Measurements from ENCODE around the gene DCAF11. TPM values are rescaled to one million over a fixed set of nuclear protein-coding genes. Genes with fewer than 3 reads are reported as not detected.

Gene DCAF11
- total and polyA plus RNA-seq, 2 of the 13 experiments (the other 11 are each of a cell fraction or from before 2014, with no cell fraction given), result 150 to 257 TPM

DNA sequence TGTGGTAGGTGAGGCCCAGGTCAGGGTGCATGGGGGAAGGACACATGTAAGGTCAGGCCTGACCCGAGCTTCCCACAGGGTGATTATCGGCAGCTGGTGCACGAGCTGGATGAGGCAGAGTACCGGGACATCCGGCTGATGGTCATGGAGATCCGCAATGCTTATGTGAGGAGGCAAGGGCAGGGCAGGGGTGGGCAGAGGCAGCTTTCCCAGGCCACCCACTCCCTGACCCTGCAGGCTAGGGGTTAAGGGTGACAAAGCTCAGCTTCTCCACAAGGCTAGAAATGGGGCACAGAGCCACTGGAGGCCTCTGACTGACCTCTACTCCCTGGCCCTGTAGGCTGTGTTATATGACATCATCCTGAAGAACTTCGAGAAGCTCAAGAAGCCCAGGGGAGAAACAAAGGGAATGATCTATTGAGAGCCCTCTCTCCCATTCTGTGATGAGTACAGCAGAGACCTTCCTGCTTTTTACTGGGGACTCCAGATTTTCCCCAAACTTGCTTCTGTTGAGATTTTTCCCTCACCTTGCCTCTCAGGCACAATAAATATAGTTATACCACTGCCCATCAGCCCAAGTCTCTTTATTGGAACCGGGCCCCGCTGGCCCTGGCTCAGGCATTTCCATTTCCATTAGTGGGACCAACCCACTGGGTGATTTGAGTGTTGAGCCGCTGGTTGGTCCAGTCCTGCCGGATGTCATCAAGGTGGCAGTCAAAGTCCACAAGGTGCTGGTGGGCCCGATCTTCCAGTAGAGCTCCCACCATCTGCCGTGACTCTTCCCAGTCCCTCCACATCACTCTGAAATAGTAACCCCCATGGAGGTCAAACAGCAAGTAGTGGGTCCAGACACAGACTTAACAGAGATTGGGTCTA is 24.1 kb downstream of the DCAF11 start (continued):
- TF ChIP-seq, protein P1, sequence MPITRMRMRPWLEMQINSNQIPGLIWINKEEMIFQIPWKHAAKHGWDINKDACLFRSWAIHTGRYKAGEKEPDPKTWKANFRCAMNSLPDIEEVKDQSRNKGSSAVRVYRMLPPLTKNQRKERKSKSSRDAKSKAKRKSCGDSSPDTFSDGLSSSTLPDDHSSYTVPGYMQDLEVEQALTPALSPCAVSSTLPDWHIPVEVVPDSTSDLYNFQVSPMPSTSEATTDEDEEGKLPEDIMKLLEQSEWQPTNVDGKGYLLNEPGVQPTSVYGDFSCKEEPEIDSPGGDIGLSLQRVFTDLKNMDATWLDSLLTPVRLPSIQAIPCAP (CRISPR knock-in tag; IDR thresholded peaks at IDR 0.05; ENCODE audit: low read depth), result no peak
- TF ChIP-seq TAF1 (CRISPR knock-in tag; IDR thresholded peaks at IDR 0.05) (no peak), ZNF329 (CRISPR knock-in tag; IDR thresholded peaks at IDR 0.05; ENCODE audit: low read depth) (no peak), RAD21 (CRISPR knock-in tag; IDR thresholded peaks at IDR 0.05) (no peak), ZNF616 (CRISPR knock-in tag; IDR thresholded peaks at IDR 0.05; ENCODE audit: low read depth) (no peak), ZNF83 (CRISPR knock-in tag; IDR thresholded peaks at IDR 0.05; ENCODE audit: borderline replicate concordance) (no peak), ARNTL (CRISPR knock-in tag; IDR thresholded peaks at IDR 0.05) (0 out of 2 replicates have a peak, but pooled peaks have one; percentile 41), ZNF547 (CRISPR knock-in tag; IDR thresholded peaks at IDR 0.05) (peak; percentile 41; the same call in 1 of the 2 replicates), PCBP2 (optimal IDR thresholded peaks at IDR 0.05; ENCODE audit: low read depth, low read length, poor library complexity, severe bottlenecking) (no peak), ZNF816 (CRISPR knock-in tag; IDR thresholded peaks at IDR 0.05; ENCODE audit: borderline replicate concordance) (no peak), ZNF652 (CRISPR knock-in tag; IDR thresholded peaks at IDR 0.05; ENCODE audit: borderline replicate concordance, low read depth) (no peak), KLF13 (CRISPR knock-in tag; IDR thresholded peaks at IDR 0.05) (no peak), SMARCE1 (IDR thresholded peaks at IDR 0.05; ENCODE audit: borderline replicate concordance) (no peak), ARNT (IDR thresholded peaks at IDR 0.05) (no peak), MAF1 (CRISPR knock-in tag; IDR thresholded peaks at IDR 0.05; ENCODE audit: borderline replicate concordance) (no peak), AGO2 (optimal IDR thresholded peaks at IDR 0.05; ENCODE audit: low read depth, low read length) (peak; percentile 86), ZSCAN31 (CRISPR knock-in tag; IDR thresholded peaks at IDR 0.05; ENCODE audit: low read depth) (no peak), ZNF232 (CRISPR knock-in tag; IDR thresholded peaks at IDR 0.05; ENCODE audit: borderline replicate concordance) (no peak; the same call in 1 of the 2 replicates), GATAD2A (CRISPR knock-in tag; IDR thresholded peaks at IDR 0.05) (no peak), AKAP8 (CRISPR knock-in tag; IDR thresholded peaks at IDR 0.05) (0 out of 2 replicates have a peak, but pooled peaks have one; percentile 13)
- TF ChIP-seq, protein P2, sequence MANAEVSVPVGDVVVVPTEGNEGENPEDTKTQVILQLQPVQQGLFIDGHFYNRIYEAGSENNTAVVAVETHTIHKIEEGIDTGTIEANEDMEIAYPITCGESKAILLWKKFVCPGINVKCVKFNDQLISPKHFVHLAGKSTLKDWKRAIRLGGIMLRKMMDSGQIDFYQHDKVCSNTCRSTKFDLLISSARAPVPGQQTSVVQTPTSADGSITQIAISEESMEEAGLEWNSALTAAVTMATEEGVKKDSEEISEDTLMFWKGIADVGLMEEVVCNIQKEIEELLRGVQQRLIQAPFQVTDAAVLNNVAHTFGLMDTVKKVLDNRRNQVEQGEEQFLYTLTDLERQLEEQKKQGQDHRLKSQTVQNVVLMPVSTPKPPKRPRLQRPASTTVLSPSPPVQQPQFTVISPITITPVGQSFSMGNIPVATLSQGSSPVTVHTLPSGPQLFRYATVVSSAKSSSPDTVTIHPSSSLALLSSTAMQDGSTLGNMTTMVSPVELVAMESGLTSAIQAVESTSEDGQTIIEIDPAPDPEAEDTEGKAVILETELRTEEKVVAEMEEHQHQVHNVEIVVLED (CRISPR knock-in tag; IDR thresholded peaks at IDR 0.05; ENCODE audit: borderline replicate concordance), result no peak
- TF ChIP-seq, protein P3, sequence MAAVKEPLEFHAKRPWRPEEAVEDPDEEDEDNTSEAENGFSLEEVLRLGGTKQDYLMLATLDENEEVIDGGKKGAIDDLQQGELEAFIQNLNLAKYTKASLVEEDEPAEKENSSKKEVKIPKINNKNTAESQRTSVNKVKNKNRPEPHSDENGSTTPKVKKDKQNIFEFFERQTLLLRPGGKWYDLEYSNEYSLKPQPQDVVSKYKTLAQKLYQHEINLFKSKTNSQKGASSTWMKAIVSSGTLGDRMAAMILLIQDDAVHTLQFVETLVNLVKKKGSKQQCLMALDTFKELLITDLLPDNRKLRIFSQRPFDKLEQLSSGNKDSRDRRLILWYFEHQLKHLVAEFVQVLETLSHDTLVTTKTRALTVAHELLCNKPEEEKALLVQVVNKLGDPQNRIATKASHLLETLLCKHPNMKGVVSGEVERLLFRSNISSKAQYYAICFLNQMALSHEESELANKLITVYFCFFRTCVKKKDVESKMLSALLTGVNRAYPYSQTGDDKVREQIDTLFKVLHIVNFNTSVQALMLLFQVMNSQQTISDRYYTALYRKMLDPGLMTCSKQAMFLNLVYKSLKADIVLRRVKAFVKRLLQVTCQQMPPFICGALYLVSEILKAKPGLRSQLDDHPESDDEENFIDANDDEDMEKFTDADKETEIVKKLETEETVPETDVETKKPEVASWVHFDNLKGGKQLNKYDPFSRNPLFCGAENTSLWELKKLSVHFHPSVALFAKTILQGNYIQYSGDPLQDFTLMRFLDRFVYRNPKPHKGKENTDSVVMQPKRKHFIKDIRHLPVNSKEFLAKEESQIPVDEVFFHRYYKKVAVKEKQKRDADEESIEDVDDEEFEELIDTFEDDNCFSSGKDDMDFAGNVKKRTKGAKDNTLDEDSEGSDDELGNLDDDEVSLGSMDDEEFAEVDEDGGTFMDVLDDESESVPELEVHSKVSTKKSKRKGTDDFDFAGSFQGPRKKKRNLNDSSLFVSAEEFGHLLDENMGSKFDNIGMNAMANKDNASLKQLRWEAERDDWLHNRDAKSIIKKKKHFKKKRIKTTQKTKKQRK (IDR thresholded peaks at IDR 0.05; ENCODE audit: low read length), result no peak
- TF ChIP-seq, protein P4, sequence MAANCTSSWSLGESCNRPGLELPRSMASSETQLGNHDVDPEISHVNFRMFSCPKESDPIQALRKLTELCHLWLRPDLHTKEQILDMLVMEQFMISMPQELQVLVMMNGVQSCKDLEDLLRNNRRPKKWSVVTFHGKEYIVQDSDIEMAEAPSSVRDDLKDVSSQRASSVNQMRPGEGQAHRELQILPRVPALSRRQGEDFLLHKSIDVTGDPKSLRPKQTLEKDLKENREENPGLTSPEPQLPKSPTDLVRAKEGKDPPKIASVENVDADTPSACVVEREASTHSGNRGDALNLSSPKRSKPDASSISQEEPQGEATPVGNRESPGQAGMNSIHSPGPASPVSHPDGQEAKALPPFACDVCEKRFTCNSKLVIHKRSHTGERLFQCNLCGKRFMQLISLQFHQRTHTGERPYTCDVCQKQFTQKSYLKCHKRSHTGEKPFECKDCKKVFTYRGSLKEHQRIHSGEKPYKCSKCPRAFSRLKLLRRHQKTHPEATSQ (CRISPR knock-in tag; IDR thresholded peaks at IDR 0.05; ENCODE audit: borderline replicate concordance), result no peak
